Measurements from ENCODE around the gene ZBP1.

The ZBP1 gene

DNA sequence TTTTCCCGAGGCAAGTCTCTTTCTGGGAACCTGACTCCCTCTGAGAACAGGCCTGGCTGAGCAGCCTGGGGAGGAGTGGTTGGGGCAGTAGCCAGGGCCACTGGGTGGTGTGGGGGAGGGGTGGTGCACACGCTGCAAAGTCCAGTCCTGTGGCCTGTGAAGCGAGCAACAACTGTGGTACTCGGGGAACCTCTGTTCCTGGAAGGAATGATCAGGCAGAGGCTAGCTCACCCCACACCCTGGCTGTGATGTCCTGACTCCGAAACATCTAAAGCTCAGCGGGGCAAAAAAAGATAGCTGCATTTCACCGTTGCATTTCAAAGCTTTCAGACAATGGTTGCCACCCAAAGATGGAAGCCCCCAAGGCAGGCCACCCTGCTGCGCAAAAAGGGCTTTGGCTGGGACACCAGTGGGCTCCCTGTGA is 33.8 kb downstream of the ZBP1 start:
- no peak for DNase-seq (ENCODE audit: low read depth in 2 of 2)

DNA sequence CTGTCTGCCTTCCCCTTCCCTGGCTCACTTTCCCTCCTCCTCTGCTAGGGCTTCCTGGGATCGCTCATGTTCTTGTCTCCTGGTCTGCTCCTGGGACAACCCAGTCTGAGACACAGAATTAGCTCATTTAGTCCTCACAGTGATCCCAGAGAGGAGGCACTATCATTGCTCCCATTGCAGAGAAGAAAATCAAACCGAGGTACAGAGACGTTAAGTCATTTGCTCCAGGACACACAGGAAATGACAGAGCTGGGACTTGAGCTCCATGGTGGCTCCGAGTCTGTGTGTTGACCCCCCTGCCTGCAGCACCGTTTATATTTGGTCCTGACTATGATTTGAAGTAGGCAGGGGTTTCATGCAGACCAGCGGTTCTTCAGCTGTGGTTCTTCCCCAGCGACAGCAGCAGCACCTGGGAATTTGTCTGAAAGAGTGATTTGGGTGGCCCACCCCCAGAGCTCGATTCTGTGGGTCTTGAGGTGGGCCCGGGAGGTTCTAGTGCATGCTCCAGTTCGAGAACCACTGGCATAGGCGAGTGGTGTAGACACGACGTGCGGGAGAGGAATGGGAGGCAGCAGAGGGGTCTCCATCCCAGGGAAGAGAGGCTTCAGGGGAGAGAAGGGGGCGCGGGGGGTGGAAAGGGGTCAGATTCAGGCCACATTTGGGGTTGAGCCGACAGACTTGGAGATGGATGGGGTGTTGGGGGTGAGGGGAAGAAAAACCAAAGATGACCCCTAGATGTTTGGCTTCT is 34.6 kb downstream of the ZBP1 start:
- no peak for DNase-seq (ENCODE audit: low read depth in 2 of 2)

DNA sequence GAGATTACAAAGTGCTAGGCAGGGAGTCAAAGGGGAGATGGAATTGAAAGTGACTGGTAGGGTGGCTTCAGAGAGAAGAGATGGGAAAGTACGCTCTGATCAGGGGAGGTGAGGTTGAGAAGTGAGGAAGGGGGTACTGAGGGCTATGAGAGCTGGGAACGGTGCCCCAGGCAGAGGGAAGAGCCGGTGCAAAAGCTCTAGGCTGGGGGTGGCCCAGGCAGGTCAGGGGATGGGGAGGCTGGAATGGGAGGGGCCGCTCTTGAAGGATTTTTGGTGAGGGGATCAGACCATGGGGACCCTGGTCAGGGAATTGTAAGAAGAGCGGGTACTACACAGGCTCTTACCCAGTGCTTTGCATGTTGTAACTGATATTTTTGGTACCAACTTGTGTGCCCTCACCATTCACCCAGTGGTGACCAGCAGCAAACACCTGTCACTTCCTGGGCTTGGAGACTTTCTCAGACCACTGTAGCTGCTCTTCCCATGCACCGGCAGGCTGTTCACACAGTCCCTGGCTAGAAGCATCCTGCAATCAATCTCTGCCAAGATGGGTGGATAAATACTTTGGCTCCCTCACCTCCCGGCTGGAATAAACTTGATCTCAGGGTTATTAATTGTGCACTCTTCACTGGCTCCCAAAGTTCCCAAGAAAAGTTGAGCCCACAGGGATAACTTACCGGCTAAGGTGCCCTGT is 35.3 kb downstream of the ZBP1 start:
- DNase-seq (ENCODE audit: low read depth in 2 of 2) = no peak

DNA sequence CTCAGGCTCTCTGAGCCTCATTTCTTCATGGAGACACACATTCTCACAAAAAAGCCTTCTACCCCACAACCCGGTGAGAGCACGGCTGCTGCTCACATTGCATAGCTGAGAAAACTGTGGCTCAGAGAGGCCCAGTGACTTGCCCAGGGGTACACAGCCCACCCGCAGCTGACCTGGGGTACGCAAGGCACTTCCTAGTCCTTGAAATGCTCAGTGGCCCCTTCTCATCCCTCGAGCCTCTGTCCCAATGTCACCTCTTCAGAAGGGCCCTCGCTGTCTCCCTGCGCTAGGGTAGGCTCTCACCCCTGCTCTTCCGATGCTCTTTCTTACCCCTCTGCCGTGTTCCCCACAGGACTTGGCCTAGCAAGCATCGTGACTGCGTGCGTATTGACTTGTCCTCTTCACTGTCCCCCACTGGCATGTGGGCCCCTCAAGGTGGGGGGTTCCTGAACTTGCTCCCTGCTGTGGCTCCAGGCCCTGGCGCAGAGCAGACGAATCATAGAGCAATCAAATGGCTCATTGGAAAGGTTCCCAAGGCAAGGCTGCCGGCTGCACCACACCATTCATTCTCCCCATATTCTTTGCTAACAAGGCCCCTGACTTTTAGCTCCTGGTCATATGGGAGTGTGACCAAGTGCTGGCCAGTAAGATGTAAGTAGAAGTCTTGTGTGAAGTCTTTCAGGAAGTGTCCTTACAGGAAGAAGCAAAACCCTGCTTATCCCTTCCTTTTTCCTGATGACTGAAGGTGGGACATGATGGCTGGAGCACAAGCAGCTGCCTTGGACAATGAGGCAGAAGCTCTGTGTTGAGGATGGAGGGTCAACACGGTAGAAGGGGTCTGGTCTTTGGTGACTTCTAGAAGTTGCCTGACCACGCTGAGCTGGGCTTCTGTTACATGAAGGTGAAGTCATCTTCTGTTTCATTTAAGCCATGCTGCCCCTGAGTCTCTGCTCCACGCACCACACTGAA is 36.7 kb downstream of the ZBP1 start:
- no peak for DNase-seq (ENCODE audit: low read depth in 2 of 2)

DNA sequence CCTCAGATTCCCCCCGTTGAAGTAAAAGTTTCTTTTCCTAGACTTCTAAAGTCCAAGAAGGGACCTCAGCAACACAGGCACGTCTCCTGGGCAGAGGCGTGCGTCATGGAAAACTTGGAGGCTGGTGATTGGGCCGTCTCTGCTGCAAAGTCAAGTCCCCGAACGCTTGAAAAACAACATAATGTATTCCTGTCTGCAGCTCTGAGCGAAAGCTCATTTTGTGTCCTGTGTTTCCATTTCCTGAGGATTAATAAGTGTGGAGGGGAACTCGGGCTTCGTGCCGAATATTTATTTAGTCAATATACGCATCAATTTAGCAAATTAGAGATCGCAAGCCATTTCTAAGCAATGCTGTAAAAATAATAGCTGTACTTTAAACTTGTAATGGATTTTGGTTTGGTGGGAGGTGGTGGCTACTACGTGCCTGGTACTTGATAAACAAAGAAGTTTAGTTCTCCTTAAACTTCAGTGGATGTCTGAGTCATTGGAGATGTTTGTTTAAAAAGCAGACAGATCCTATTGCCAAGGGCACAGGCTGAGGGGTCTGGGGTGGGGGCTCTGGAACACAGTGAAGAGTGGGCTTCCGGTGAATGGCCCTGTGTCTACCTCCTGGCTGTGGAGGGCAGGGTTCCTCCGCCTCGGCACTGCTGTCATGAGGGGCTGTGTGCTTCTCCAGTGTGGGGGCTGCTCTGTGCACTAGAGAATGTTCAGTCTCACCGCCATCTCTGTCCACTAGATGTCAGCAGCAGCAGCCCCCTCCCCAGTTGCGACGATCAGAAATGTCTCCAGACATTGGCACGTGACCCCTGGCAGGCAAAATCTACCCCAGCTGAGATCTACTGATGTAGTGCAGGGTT is 37.6 kb downstream of the ZBP1 start:
- no peak for DNase-seq (ENCODE audit: low read depth in 2 of 2)

DNA sequence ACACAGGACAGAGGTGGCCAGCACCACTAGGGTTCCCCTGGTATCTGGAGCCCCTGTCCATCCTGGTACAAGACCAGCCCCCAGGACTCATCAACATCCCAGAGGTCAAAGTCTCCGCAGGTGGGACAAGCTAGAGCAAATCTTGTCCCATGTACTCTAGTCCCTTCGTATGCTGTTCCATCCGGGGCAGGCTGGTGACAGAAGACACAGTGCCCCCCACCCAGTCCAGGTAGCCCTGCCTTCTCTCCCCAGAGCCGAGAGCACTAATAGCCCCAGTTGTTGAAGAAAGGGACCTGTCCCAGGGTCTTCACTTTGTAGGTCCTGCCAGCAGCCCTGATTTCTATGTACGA is 38.2 kb downstream of the ZBP1 start:
- DNase-seq (ENCODE audit: low read depth in 2 of 2) = no peak

DNA sequence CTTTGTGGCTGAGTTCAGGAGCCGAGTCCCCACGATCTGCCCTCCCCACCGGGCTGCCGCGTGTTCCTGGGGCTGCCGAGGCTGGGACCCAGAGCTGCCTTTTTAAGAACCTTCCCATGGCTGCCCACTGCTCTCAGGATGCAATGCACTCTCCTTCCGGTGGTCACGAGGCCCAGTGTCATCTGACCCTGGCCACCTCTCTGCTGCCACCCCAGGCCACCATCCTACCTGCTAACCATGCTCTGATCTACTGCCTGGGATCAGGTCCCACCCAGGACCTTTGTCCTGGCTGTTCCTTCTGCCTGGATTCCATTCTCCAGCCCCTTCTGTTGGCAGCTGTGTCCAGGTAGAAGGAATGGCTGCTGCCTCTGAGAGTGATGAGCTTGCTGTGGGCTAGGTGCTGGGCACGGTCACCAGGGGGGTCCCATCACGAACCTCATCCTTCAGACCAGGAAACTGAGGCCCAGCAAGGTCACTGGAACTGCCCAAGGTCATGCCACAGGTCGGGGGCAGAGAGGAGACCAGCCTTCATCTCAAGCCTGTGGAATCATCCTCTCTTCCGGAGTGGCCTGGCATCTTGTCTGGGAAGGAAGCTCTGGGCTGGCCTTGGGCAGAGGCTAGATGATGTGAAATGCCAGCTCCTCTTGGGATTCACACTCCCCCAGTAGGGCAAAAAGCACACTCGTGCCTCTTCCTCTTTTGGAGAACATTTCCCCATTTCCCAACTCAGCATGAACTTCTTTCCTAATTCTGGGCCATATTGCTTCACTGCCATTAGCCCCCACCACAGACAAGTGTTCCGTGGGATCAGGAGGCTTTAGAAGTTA is 38.8 kb downstream of the ZBP1 start:
- DNase-seq (ENCODE audit: low read depth in 2 of 2) = no peak

DNA sequence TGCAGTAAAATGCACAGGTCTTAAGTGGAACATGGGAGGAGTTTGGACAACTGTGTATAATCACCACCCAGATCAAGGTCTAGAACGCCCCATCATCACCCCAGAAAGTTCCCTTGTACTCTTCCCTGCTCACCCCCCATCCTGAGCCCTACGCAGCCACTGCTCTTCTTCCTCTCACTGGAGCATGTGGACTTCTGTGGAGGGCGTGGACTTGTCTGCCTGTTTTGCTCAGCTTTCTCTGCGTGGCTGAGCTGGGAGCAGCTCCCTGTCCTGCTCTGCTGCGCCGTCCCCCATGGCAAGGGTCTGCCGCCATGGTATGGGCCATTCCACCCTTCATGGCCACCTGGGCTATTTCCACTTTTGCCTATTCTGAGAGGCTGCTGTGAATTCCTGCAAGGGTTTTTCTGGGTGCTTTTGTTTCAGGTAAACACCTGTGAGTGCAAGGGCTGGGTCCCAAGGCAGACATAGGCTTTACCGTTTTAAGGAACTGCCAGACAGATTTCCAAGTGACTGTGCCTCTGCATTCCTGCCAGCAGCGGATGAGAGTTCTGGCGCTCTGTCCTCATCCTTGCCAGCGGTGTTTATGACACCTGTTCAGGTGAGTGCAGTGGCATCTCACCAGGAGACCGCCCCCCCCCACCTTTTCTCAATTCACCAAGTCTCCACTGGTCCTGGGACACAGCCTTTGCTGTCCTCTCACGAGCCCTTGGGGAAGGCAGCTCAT is 39.6 kb downstream of the ZBP1 start:
- DNase-seq (ENCODE audit: low read depth in 2 of 2) = no peak

DNA sequence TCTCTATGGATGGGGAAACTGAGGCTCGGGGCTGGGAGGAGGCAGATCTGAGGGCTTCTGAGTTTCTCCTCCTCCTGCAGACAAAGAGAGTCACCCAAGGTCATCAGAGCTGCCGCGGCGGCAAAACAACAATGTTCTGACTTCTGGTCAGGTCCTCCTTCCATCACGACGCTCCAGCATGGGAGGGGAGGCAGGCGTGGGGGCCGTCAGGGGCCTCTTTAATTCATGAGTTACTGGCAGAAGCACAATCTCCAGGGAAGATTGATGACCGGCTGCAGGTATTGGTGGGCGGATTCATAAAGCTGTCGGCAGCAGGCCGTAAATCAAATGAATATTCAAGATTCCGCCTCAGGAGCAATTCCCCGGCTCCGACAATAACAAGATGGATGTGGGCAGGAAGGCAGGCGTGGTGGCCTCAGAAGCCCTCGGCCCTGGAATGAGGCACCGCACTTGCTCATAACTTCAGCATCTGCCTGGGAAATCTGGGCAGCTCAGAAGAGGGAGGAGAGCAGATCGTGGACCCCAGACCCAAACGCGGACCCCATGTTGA is 40.3 kb downstream of the ZBP1 start:
- DNase-seq (ENCODE audit: low read depth in 2 of 2) = no peak

DNA sequence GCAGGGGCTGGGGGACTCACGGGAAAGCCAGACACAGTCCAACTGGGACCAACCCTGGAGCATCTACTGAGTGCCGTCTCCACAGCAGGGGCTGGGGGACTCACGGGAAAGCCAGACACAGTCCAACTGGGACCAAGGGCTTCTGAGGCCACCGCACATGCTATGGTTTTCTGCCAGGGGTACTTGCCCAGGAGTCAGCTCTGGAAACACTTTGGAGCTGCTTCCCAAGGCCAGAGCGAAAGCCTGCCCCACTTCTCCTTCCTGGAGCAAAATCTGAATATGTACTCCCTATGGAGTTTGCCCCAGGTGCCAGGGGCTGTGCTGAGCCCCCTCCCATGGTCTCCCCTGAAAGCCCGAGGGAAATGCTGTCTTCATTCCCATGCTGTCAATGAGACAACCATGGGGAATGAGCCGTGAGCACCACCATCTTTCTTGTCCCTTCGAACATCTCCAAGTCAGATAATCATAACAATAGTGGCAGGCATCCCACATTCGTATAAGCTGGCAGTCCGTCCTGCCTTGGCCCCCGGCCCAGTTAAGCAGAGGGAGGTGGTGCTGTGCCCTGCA is 40.8 kb downstream of the ZBP1 start:
- DNase-seq (ENCODE audit: low read depth in 2 of 2) = no peak

DNA sequence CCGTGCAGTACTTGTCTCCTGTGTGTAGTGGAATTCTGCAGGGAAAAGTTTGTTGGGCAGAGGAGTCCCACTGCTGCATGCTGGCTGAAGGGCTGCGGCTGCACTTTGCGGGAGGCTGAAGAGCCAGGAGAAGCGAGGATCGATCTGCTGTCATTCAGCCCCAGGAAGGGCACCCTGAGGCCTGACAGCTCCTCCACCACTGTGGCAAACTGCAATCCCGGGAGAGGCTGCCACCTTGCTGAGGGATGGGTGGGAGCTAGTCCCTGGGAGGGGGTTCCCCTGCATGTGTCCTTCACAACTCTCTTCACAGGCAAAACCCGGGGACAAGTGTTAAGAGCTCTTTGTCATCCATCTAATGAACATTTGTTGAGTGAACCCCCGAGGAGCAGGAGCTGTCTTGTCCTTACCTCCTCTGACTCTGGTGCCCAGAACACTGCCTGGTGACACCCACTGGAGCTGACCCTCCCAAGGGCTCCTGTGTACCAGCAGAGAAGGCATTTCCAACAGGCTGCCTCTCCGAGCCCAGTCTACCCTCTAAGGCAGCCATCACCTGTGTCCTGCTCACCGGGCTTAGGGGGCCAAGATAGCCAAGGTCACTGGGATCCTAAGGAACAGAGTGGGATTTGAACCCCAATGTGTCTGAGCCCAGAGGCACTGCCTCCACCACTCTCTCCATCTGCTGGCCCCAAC is 41.6 kb downstream of the ZBP1 start:
- no peak for DNase-seq (ENCODE audit: low read depth in 2 of 2)

DNA sequence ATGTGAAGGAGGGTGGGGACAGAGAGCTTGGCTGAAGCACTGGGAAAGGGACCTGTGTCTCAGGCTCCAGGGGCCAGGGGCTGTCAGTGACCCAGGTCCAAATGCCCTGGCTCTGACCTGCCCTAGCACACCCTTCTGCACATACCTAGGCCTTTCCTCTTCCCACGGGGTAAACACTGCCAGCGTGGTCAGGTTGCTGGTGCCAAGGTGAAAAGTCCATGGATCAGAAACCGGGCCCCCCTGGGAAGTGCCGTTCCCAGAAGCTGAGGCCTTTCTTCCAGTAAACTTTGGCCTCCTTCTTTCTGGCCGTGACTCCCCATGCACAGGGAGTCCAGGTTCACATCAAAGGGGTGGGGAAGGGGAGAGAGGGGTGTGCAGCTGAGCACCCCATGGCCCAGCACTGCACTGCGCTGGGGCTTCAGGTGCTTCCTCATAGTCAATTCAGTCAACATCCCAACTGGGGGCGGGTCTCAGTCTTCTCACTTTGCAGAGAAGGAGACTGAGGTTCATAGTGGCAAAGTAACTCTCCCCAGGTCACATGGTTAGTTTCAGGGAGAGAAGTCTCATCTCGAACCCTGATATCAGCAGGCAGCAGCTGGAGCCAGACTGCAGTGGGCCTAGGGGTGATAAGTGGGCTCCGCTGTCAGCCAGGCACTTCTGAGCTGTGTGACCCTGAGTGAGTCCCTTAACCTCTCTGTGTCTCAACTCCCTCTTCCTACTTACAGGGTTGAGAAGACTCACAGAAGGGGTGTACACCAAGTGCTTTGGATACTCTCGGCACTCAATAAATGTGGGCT is 42.3 kb downstream of the ZBP1 start:
- DNase-seq (ENCODE audit: low read depth in 2 of 2) = no peak

DNA sequence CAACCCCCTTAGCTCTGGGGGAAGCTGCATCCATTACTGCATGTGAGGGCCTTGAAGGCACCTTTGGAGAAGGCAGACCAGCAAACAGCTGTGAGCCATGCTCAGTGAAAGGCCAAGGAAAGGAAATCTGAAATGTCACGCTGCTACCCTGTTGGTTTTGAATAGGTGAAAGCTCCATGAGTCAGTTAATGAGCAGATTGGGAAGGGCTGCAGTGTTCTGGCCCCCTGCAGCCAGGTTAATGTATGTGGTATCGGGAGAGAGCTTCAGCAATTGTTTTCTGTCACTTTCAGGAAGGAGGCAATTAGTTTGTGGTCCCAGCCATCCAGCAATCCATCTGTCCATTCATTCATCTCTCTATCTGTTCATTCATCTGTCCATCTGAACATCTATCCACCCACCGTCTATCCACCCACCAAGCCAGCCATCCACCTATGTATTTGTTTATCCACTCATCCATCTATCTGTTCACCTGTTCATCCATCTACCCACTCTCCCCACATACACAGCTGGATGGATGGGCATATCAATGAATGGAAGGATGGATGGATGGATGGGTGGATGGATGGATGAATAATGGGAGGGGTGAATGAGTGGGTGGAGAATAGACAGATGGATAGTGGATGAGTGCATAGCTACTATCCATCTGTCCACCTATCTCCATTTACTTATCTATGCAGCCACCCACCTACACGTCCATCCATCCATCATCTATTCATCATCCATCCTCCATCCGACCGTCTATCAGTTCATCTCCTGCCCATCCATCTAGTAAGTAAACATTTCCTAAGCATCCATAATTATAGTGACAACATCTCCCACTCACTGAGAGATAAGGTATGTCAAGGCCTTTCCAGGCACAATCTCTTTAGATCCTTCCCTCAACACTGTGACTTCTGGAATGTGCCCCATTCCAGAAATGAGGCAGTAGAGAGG is 43.3 kb downstream of the ZBP1 start:
- DNase-seq (ENCODE audit: low read depth in 2 of 2) = no peak

DNA sequence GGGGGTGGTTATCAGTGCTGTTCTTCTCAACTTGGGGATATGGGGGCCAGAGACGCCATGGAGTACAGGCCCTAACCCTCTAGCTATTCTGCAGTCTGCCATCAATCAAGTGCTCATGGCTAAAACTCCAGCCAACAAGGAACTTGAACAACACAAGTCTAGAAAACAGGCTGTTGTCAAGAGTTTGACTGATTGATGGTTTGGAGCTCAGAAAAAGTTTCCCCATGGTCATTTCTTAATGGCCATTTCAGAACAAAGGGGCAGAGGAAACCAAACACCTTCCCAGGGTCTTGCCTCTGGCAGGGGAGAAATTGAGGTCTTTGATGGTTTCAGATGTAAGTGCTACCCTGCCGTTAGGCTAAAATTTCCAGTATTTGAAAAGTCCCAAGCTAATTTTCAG is 44.2 kb downstream of the ZBP1 start:
- no peak for DNase-seq (ENCODE audit: low read depth in 2 of 2)

DNA sequence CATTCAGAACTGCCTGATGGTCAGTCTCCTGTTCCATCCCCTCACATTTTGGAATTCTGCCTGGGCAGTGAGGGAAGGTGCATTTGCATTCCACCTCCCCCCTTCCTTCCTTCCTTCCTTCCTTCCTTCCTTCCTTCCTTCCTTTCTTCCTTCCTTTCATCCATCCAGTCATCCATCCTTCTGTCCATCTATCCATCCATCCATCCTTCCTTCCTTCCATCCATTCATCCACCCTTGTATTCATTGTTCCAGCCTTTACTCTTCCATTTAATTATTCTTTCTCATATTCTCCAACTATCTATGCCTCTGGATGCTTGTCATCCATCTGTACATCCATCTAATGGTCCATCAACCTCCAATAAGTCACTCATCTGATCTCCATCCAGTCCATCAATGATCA is 45.3 kb downstream of the ZBP1 start:
- no peak for DNase-seq (ENCODE audit: low read depth in 2 of 2)

DNA sequence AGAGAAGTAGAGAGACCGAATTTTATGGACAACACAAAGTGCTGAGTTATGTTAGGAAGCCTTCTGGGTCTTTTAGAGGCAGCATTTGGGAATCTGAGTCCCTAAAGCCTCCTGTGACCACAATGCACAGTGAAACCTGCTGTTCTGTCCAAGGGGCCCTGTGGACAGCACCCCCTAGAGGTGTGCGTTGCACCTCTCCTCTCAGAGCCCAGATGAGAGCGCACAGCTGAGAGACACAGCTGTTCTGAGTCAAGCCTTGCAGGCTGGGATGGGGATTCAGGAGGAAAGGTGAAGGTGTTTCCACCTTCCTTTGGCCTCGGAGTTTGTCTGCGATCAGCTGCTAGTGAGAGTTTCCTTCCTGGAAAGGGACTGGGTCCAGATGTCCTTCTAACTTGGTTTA is 46.3 kb downstream of the ZBP1 start:
- no peak for DNase-seq (ENCODE audit: low read depth in 2 of 2)

DNA sequence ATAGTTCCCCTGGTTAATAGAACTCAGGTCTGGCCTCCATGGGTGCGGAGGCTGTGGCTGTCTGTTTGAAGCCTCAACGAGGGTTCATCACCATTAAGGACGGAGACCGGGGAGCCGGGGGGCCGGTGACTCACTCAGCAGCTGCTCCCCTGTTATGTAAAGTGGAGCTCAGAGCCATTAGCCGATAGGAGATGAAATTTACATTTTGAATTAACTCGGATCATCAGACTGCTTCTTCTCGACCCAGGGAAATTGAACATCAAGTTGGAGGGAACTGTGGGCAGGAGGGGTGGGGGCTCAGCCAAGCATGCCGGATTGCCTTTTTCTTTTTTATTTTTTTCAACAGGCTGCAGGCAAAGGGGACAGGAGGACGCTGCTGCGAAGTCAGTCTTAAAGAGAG is 47.0 kb downstream of the ZBP1 start:
- no peak for DNase-seq (ENCODE audit: low read depth in 2 of 2)

Measured in stimulated activated CD8-positive, alpha-beta memory T cell treated with anti-CD3 and anti-CD28 coated beads, Interleukin-2, amount 100 ng/mL, for 48 hours (primary cell).